ENCODE results near the gene SLC9A1. TPM values are rescaled to one million over a fixed set of nuclear protein-coding genes. Genes with fewer than 3 reads are reported as not detected.

Gene SLC9A1
- total and polyA plus RNA-seq, 2 of the 8 experiments (the other 6 are each of a cell fraction or from before 2014, with no cell fraction given), result 11.3 to 25.1 TPM

DNA sequence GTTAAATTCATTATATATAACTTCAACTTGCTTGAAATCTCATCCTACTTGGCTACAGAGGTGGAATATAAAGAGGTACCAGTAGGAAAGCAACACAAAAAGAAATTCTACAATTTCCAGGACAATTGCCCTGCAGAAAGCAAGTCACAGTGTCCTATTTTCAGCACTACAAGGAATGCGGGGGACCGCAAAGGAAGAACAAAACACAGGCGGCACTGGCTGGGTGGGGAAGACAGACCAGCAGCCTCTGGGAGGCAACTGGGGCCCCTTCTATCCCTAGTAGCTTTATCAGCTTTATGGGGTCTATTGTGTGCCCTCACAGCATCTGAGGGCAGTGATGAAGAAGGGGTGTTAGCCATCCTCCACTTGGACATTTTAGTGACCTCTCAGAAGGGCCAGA is 30.5 kb downstream of the SLC9A1 start (continued):
- TF ChIP-seq, protein P1, sequence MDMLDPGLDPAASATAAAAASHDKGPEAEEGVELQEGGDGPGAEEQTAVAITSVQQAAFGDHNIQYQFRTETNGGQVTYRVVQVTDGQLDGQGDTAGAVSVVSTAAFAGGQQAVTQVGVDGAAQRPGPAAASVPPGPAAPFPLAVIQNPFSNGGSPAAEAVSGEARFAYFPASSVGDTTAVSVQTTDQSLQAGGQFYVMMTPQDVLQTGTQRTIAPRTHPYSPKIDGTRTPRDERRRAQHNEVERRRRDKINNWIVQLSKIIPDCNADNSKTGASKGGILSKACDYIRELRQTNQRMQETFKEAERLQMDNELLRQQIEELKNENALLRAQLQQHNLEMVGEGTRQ (IDR thresholded peaks at IDR 0.05; ENCODE audit: low read length), result no peak
- no peak for TF ChIP-seq KDM4A (IDR thresholded peaks at IDR 0.05; ENCODE audit: low read depth, low read length, severe bottlenecking)
- TF ChIP-seq EGR1 (IDR thresholded peaks at IDR 0.05; ENCODE audit: borderline replicate concordance, low read depth, low read length), result no peak
- TF ChIP-seq SP1 (IDR thresholded peaks at IDR 0.05; ENCODE audit: low read depth, low read length), result no peak
- no peak for TF ChIP-seq SP2 (IDR thresholded peaks at IDR 0.05; ENCODE audit: low read length)
- TF ChIP-seq CBX5 (IDR thresholded peaks at IDR 0.05; ENCODE audit: low read depth, low read length), result no peak

Measured in H1 (cell line).